ENCODE results near the gene FIBP.
"Not testable (repeated sequence)": the region's sequence is repeated elsewhere in the genome, so short reads cannot be mapped to it uniquely, and the experiment has no call there.

Gene FIBP

GRCh38 chr11:65849366-65849765 is 38.9 kb downstream of the FIBP start:
- H3K4me3 ChIP-seq (ENCODE audit: low read depth, low read length): no peak overlapping the region

- not testable (repeated sequence) for H3K4me3 ChIP-seq (ENCODE audit: low read depth, low read length)
Observed at GRCh38 chr11:65848693-65849092, 39.6 kb downstream of the FIBP start.

- no peak overlapping the region for H3K4me3 ChIP-seq (ENCODE audit: low read depth, low read length)
Observed at GRCh38 chr11:65847746-65848145, 40.5 kb downstream of the FIBP start.

GRCh38 chr11:65844231-65844872 is 43.9 kb downstream of the FIBP start:
- H3K4me3 ChIP-seq (ENCODE audit: low read depth, low read length): no peak overlapping the region

- H3K4me3 ChIP-seq (ENCODE audit: low read depth, low read length): no peak overlapping the region
Observed at GRCh38 chr11:65843811-65844210, 44.5 kb downstream of the FIBP start.

- H3K4me3 ChIP-seq (ENCODE audit: low read depth, low read length): no peak overlapping the region
Observed at GRCh38 chr11:65842144-65842543, 46.1 kb downstream of the FIBP start.

- H3K4me3 ChIP-seq (ENCODE audit: low read depth, low read length): peak overlapping the region; percentile 72
Observed at GRCh38 chr11:65834202-65834601, 54.1 kb downstream of the FIBP start.
